Measurements from ENCODE around the gene CAMKV. TPM values are rescaled to one million over a fixed set of nuclear protein-coding genes. Genes with fewer than 3 reads are reported as not detected.

The CAMKV gene
- total and polyA plus RNA-seq, 2 of the 4 experiments (the other 2 are of a cell fraction) = not detected

GRCh38 chr3:49902511-49903345, 33.0 kb upstream of the CAMKV start:
- 92% methylated on average over 34 of the region's 44 CpGs; no CpG with 5 or more reads in 1 of the 2 experiments for WGBS, 2 experiments (ENCODE audit: extremely low coverage in 2 of 2, insufficient read length in 1 of 2)
- TF ChIP-seq MXI1 (IDR thresholded peaks at IDR 0.05; ENCODE audit: borderline replicate concordance, low read depth, low read length) (no peak), BHLHE40 (IDR thresholded peaks at IDR 0.05; ENCODE audit: low read depth, low read length) (no peak), FOS (IDR thresholded peaks at IDR 0.05; ENCODE audit: low read depth, low read length) (no peak), NFE2L2 (IDR thresholded peaks at IDR 0.05; ENCODE audit: low read depth, low read length) (no peak), RFX5 (IDR thresholded peaks at IDR 0.05; ENCODE audit: low read depth, low read length) (no peak), SMC3 (IDR thresholded peaks at IDR 0.05; ENCODE audit: low read depth, low read length) (no peak), CTCF (conservative IDR thresholded peaks at IDR 0.05; ENCODE audit: low read depth, low read length) (no peak), MAFK (IDR thresholded peaks at IDR 0.05; ENCODE audit: low read depth, low read length) (no peak), RCOR1 (IDR thresholded peaks at IDR 0.05; ENCODE audit: insufficient replicate concordance, low read length) (no peak), USF2 (IDR thresholded peaks at IDR 0.05; ENCODE audit: low read depth, low read length) (no peak), CHD1 (IDR thresholded peaks at IDR 0.05; ENCODE audit: low read depth, low read length) (no peak), POLR2A (IDR thresholded peaks at IDR 0.05; ENCODE audit: low read depth, low read length) (no peak), CEBPB (IDR thresholded peaks at IDR 0.05; ENCODE audit: low read depth, low read length) (no peak), RAD21 (IDR thresholded peaks at IDR 0.05; ENCODE audit: low read length) (no peak), MAZ (IDR thresholded peaks at IDR 0.05; ENCODE audit: borderline replicate concordance, low read depth, low read length) (no peak)

More at GRCh38 chr3:49902511-49903345, 33.0 kb upstream of the CAMKV start:
- H3K27ac ChIP-seq (ENCODE audit: insufficient read depth, low read length) = no peak overlapping the region
- H3K4me1 ChIP-seq (ENCODE audit: control insufficient read depth, insufficient read depth, low read length) = peaks cover 14% of the 10 kb centered on the region
- no peak overlapping the region for H2BK120ac ChIP-seq (ENCODE audit: low read depth, low read length)
- ChIA-PET CTCF (interaction anchor here (1.5 kb wide), 1 partner anchor 64 kb away, joined by 3 read pairs; no protein-coding TSS in a partner anchor), POLR2A (ENCODE audit: unreplicated experiment) (no interaction called here)
- H3K4me3 ChIP-seq (ENCODE audit: insufficient read depth, low read depth, low read length) = no peak overlapping the region
- no peaks in the 10 kb centered on the region for H3K36me3 ChIP-seq (ENCODE audit: control insufficient read depth, insufficient read depth, low read length)
- intact Hi-C loops (cut with micrococcal nuclease) = no loop called here
- H2AK9ac ChIP-seq (replicated peaks; ENCODE audit: low read depth, low read length, poor library complexity) = no peak overlapping the region
- no peaks in the 10 kb centered on the region for H3K27me3 ChIP-seq (ENCODE audit: control insufficient read depth, insufficient read depth, low read length)
- no peaks in the 10 kb centered on the region for H3K9me3 ChIP-seq (ENCODE audit: control insufficient read depth, insufficient read depth, low read length)
- in situ Hi-C loops (cut with MboI; ENCODE audit: low sequenced_read_pairs) = no loop called here
- no peak overlapping the region for H4K5ac ChIP-seq (ENCODE audit: low read depth, low read length)
- no peak overlapping the region for H3K18ac ChIP-seq (ENCODE audit: low read depth, low read length)
- BruUV-seq (replicated peaks) = no TSS peak
- no peak overlapping the region for H2BK20ac ChIP-seq (ENCODE audit: low read depth, low read length)
- no peak overlapping the region for H3K56ac ChIP-seq (ENCODE audit: extremely low read depth, insufficient read depth, low read length)
- ATAC-seq (ENCODE audit: low read depth) = no peak
- no peak overlapping the region for H3K9ac ChIP-seq (ENCODE audit: low read depth, low read length)
- no peak overlapping the region for H2AK5ac ChIP-seq (ENCODE audit: low read depth, low read length)
- no peak overlapping the region for H4K8ac ChIP-seq (ENCODE audit: low read depth in 2 of 2, low read length in 2 of 2)
- dilution Hi-C loops (cut with HindIII; ENCODE audit: low sequenced_read_pairs, unreplicated experiment) = no loop called here
- no peak overlapping the region for H3K4me2 ChIP-seq (ENCODE audit: low read depth, low read length)
- H4K20me1 ChIP-seq (ENCODE audit: insufficient read depth, low read length) = no peaks in the 10 kb centered on the region
- H3K9me1 ChIP-seq (ENCODE audit: insufficient read depth, low read length) = peaks cover 2% of the 10 kb centered on the region; the same call in 1 of the 2 replicates
- H4K91ac ChIP-seq (ENCODE audit: insufficient read depth, low read depth, low read length) = no peak overlapping the region
- no peak overlapping the region for H2BK15ac ChIP-seq (ENCODE audit: low read depth, low read length)
- no peak overlapping the region for H3K14ac ChIP-seq (replicated peaks; ENCODE audit: low read depth, low read length)
- H2AFZ ChIP-seq (replicated peaks; ENCODE audit: low read length, poor library complexity) = no peak overlapping the region
- H2BK5ac ChIP-seq (ENCODE audit: low read depth, low read length, poor library complexity, severe bottlenecking) = no peak overlapping the region
- H3K79me1 ChIP-seq (ENCODE audit: low read depth in 1 of 2, low read length in 2 of 2) = no peaks in the 10 kb centered on the region
- no peak for DNase-seq
- no peak overlapping the region for H3K23ac ChIP-seq (ENCODE audit: low read depth, low read length)
- no peak overlapping the region for H3K4ac ChIP-seq (ENCODE audit: low read depth, low read length)
